Neural progenitor cell (in vitro differentiated cells): ENCODE results near the gene DNAJC8.

ENCODE experiments used
- CTCF ChIP-seq: fragments of 200-600 bp; sonication (generic); IDR thresholded peaks from 2 replicates; pipeline ENCODE4 v1.5.1; 2017; ENCODE audit warnings: antibody characterized with exemption, mild to moderate bottlenecking
- EZH2 ChIP-seq: fragments of 200-600 bp; sonication (generic); IDR thresholded peaks from 2 replicates; pipeline ENCODE4 v1.6.1; 2017; ENCODE audit warnings: antibody characterized with exemption, mild to moderate bottlenecking, moderate library complexity
- EZH2phosphoT487 ChIP-seq: fragments of 200-600 bp; sonication (generic); IDR thresholded peaks from 2 replicates; pipeline ENCODE4 v1.6.1; 2017; ENCODE audit warnings: antibody characterized with exemption

- TF ChIP-seq CTCF (no peak), EZH2phosphoT487 (no peak), EZH2 (no peak)
These were observed 14.9 kb upstream of the DNAJC8 start for GRCh38 chr1:28247612-28248272.
